Measurements from ENCODE around the gene HMGB1. TPM values are rescaled to one million over a fixed set of nuclear protein-coding genes. Genes with fewer than 3 reads are reported as not detected.

HMGB1 gene
- total RNA-seq, 2 experiments from 2014 or later: 666 to 676 TPM

GRCh38 chr13:30421093-30422053, 44.4 kb downstream of the HMGB1 start:
- TF ChIP-seq, protein P1, sequence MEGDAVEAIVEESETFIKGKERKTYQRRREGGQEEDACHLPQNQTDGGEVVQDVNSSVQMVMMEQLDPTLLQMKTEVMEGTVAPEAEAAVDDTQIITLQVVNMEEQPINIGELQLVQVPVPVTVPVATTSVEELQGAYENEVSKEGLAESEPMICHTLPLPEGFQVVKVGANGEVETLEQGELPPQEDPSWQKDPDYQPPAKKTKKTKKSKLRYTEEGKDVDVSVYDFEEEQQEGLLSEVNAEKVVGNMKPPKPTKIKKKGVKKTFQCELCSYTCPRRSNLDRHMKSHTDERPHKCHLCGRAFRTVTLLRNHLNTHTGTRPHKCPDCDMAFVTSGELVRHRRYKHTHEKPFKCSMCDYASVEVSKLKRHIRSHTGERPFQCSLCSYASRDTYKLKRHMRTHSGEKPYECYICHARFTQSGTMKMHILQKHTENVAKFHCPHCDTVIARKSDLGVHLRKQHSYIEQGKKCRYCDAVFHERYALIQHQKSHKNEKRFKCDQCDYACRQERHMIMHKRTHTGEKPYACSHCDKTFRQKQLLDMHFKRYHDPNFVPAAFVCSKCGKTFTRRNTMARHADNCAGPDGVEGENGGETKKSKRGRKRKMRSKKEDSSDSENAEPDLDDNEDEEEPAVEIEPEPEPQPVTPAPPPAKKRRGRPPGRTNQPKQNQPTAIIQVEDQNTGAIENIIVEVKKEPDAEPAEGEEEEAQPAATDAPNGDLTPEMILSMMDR (IDR thresholded peaks at IDR 0.05): no peak
- CTCF ChIA-PET: interaction anchor here (0.9 kb wide), 2 partner anchors 13 to 289 kb away, joined by 3 read pairs; no protein-coding TSS in a partner anchor
- H3K27ac Mint-ChIP-seq: no peak overlapping the region

DNA sequence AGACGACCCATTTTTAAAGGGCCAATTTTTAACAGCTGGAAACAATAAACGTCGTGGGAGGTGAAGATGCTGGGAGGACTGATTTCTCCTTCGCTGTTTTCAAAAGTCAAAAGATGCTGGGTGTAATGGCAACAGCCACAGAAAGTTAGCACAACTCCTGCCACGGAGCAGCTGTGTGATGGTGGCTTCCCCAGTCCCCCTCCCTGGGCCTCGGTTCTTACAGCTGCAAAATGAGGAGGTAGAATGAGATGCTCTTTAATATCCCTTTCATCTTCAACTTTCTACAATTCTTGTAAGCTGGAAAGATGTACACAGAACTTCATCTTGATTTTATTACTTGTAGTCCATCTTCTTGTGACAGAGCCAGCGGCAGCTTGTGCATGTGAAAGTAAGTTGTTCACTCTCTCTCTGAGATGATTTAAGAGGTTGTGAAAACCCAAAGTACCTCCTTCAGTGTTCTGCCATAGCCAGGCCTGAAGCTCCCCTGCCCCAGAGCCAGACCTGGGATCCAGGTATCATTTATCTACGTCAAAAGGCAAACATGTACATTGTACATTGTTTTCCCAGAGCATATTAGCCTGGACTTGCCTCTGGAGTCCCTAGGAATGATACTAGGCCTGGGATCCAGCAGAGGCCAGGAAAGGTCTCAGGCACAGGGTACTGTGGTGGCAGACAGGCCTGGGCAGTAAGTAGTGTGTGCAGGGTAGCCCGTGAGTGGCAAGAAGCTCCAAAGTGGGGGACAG, 46.8 kb downstream of the HMGB1 start:
- Mint-ChIP-seq H3K36me3 (ENCODE audit: low read depth) (no peaks in the 10 kb centered on the region), H3K4me1 (ENCODE audit: low read depth) (peaks cover 24% of the 10 kb centered on the region), H3K4me3 (no peak overlapping the region), H3K9me3 (no peaks in the 10 kb centered on the region), H3K27me3 (peaks cover 2% of the 10 kb centered on the region), H3K27ac (no peak overlapping the region)
- TF ChIP-seq, protein P1 (IDR thresholded peaks at IDR 0.05): no peak
- POLR2A ChIA-PET: interaction anchor here (1.2 to 2.5 kb wide), 3 partner anchors 10 to 12 kb away, joined by 3 to 10 read pairs (median 3); no protein-coding TSS in a partner anchor
- ATAC-seq: no peak
- CTCF ChIA-PET: interaction anchor here (1.4 to 1.5 kb wide), 4 partner anchors 11 to 60 kb away, joined by 3 to 6 read pairs (median 4); no protein-coding TSS in a partner anchor
- intact Hi-C loops (cut with micrococcal nuclease): no loop called here
- no peak for DNase-seq

More at GRCh38 chr13:30421093-30422053, 44.4 kb downstream of the HMGB1 start:
- H3K9me3 Mint-ChIP-seq: no peaks in the 10 kb centered on the region
- peak; percentile 29 for DNase-seq
- H3K4me3 Mint-ChIP-seq: peak overlapping the region; percentile 68
- POLR2A ChIA-PET: interaction anchor here (0.6 to 1.4 kb wide), 5 partner anchors 8 to 42 kb away, joined by 3 to 6 read pairs (median 5); no protein-coding TSS in a partner anchor
- peak; percentile 25 for ATAC-seq
- H3K27me3 Mint-ChIP-seq: peaks cover 2% of the 10 kb centered on the region
- intact Hi-C loops (cut with micrococcal nuclease): no loop called here
- peaks cover 14% of the 10 kb centered on the region for H3K4me1 Mint-ChIP-seq (ENCODE audit: low read depth)
- no peaks in the 10 kb centered on the region for H3K36me3 Mint-ChIP-seq (ENCODE audit: low read depth)

DNA sequence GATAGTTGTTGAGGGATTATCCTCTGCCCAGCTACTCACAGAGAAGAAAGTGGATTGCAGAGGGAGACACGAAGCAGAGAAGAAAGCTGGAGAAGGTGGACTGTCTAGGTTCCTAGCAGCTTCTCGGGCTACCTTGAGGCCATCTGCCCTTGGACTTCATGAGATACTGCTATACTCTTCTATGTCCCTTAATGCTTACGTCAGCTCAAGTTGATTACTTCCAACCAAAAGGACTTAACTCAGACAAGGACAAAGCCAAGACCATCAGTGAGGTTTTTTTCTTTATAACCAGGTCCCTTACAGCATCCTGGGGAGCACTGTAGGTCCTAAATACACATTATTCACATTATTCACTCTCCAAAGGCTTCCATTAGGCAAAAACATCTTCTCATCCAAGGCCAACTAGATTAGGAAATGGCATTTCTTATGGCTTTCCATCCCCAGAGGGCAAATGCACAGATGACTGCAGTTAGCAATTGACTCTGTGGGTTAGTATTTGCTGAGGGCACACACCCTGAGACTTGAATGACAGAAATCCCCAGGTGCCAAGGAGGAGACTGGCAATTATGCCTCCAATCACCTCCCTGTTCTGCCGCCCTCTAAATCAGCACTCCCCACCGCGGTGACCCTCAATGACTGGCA, 47.5 kb downstream of the HMGB1 start:
- TF ChIP-seq, protein P1 (IDR thresholded peaks at IDR 0.05): no peak
- intact Hi-C loops (cut with micrococcal nuclease): no loop called here
- Mint-ChIP-seq H3K4me3 (no peak overlapping the region), H3K9me3 (no peaks in the 10 kb centered on the region), H3K27me3 (peaks cover 2% of the 10 kb centered on the region), H3K4me1 (ENCODE audit: low read depth) (peaks cover 24% of the 10 kb centered on the region), H3K27ac (no peak overlapping the region), H3K36me3 (ENCODE audit: low read depth) (no peaks in the 10 kb centered on the region)
- CTCF ChIA-PET: interaction anchor here (1.4 to 1.5 kb wide), 2 partner anchors 10 to 24 kb away, joined by 3 to 6 read pairs; no protein-coding TSS in a partner anchor
- ATAC-seq (no peak), DNase-seq (no peak)
- POLR2A ChIA-PET: interaction anchor here (1.0 to 2.5 kb wide), 4 partner anchors 10 to 65 kb away, joined by 3 to 10 read pairs (median 3); no protein-coding TSS in a partner anchor

GRCh38 chr13:30416471-30416870, 49.3 kb downstream of the HMGB1 start:
- Mint-ChIP-seq H3K9me3 (no peaks in the 10 kb centered on the region), H3K4me1 (ENCODE audit: low read depth) (peaks cover 21% of the 10 kb centered on the region), H3K27ac (no peak overlapping the region), H3K4me3 (no peak overlapping the region), H3K36me3 (ENCODE audit: low read depth) (no peaks in the 10 kb centered on the region), H3K27me3 (no peaks in the 10 kb centered on the region)
- intact Hi-C loops (cut with micrococcal nuclease): no loop called here
- CTCF ChIA-PET: no interaction called here
- POLR2A ChIA-PET: interaction anchor here (1.2 kb wide), 1 partner anchor 48 kb away, joined by 4 read pairs; no protein-coding TSS in a partner anchor
- DNase-seq: no peak
- no peak for ATAC-seq
- TF ChIP-seq, protein P1 (IDR thresholded peaks at IDR 0.05): no peak

Measured in activated CD8-positive, alpha-beta T cell treated with anti-CD3 and anti-CD28 coated beads for 36 hours (primary cell).